Activated naive CD8-positive, alpha-beta T cell treated with anti-CD3 and anti-CD28 coated beads, Interleukin-2, amount 10 ng/mL, durations not matched to agents 7 days and 5 days (primary cell): ENCODE measurements around the gene GRID2. TPM values are rescaled to one million over a fixed set of nuclear protein-coding genes. Genes with fewer than 3 reads are reported as not detected.

ENCODE experiments used
- ATAC-seq: fragments of 150-1000 bp; cut with Tn5 transposase; one replicate; pipeline ENCODE4 v1.10.0; 2021; ENCODE audit warnings: low read depth, moderate library complexity
- POLR2A ChIA-PET: fragments of 350-600 bp; sonication (Branson Sonifier 250); formaldehyde crosslinking; loops from one replicate; lab custom pipeline; 2021; ENCODE audit warnings: antibody characterized with exemption; lab: Charles Lee
- DNase-seq: peaks from one replicate; pipeline ENCODE4 v3.0.0; 2021
- H3K27ac Mint-ChIP-seq: one replicate; pipeline ENCODE4 v1.8.0; 2022; ENCODE audit warnings: mild to moderate bottlenecking, mixed read lengths
- H3K27me3 Mint-ChIP-seq: one replicate; pipeline ENCODE4 v1.8.0; 2022; ENCODE audit warnings: mild to moderate bottlenecking, moderate library complexity, mixed read lengths
- H3K36me3 Mint-ChIP-seq: one replicate; pipeline ENCODE4 v1.8.0; 2021; ENCODE audit warnings: mild to moderate bottlenecking, mixed read lengths
- H3K4me1 Mint-ChIP-seq: one replicate; pipeline ENCODE4 v1.8.0; 2021; ENCODE audit warnings: mixed read lengths
- H3K4me3 Mint-ChIP-seq: one replicate; pipeline ENCODE4 v1.8.0; 2022; ENCODE audit warnings: mild to moderate bottlenecking, moderate library complexity, mixed read lengths
- H3K9me3 Mint-ChIP-seq: one replicate; pipeline ENCODE4 v1.8.0; 2021; ENCODE audit warnings: mixed read lengths
- total RNA-seq, 2 experiments: library from RNA; stranded (reverse); gene quantifications; one replicate each; pipeline ENCODE4 v1.2.3, GENCODE V29; 2021

GRID2 gene
- total RNA-seq, 2 experiments from 2014 or later = not detected

DNA sequence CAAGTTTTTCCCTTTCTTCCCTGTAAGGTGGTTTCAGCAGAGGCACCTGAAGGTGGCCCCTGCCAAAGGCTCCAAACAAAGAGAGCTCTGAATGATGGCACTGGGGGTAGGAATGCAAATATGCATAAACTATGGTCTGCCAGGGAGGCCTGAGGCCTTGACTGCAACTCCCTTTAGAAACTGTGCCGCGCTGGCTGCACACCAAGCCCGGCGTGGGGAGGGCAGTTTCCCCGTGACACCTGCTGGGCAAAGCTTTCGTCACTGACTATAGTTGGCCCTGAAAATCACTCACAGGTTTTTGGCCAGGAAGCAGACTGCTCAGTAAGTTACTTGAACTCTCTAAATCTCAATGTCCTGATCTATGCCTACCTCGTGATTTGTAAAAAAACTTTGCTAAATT is 1427.0 kb downstream of the GRID2 start:
- DNase-seq = no peak
- no peaks in the 10 kb centered on the region for H3K27me3 Mint-ChIP-seq
- H3K9me3 Mint-ChIP-seq = peaks cover 1% of the 10 kb centered on the region
- ATAC-seq = no peak
- H3K27ac Mint-ChIP-seq = no peak overlapping the region
- H3K36me3 Mint-ChIP-seq = no peaks in the 10 kb centered on the region
- H3K4me1 Mint-ChIP-seq = no peaks in the 10 kb centered on the region
- no peak overlapping the region for H3K4me3 Mint-ChIP-seq
- POLR2A ChIA-PET = no interaction called here

DNA sequence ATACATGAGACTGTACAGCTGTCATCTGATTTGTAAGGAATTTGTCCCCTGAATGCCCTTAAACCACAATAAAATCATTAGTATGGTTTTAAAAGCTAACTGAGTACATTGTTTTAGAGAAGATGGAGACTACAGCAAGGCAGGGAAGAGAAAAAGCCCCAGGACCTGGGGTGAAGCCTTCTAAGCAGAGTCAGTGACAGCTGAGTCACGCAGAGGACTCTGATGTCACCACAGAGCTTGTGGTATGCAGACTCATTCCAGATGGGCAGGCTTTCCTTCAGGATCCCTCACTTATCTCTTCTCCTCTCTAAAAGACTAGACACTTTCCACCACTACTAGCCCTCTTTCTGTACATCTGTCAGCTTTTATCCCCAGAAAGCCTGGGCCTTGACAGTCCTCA is 1427.7 kb downstream of the GRID2 start:
- H3K27me3 Mint-ChIP-seq = no peaks in the 10 kb centered on the region

DNA sequence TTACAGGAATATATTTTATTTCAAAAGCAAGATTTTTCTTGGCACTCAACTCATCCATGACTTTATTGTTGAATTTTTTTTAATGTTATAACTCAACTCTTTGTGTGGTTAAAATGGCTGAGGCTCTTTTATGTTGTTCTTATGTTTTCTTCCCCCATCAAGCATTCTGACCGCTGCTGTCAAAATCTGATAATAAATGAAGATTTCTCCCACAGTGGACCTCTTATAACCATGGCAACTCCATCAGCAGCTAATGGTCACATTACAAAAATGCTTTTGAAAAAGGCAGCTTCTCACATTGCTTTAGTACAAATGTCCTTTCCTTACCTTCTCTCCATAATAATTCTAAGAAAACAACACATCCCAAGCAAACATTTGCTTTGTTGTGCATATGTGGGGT is 1428.7 kb downstream of the GRID2 start:
- H3K4me3 Mint-ChIP-seq = no peak overlapping the region
- no peaks in the 10 kb centered on the region for H3K4me1 Mint-ChIP-seq
- H3K27ac Mint-ChIP-seq = no peak overlapping the region
- no peaks in the 10 kb centered on the region for H3K27me3 Mint-ChIP-seq
- ATAC-seq = no peak
- no peak for DNase-seq
- no peaks in the 10 kb centered on the region for H3K36me3 Mint-ChIP-seq
- POLR2A ChIA-PET = no interaction called here
- peaks cover 1% of the 10 kb centered on the region for H3K9me3 Mint-ChIP-seq

More for the DNA sequence above, 1427.7 kb downstream of the GRID2 start:
- H3K36me3 Mint-ChIP-seq = no peaks in the 10 kb centered on the region
- ATAC-seq (no peak), DNase-seq (no peak)
- peaks cover 1% of the 10 kb centered on the region for H3K9me3 Mint-ChIP-seq
- H3K4me1 Mint-ChIP-seq = no peaks in the 10 kb centered on the region
- H3K4me3 Mint-ChIP-seq = no peak overlapping the region
- no peak overlapping the region for H3K27ac Mint-ChIP-seq
- POLR2A ChIA-PET = no interaction called here

DNA sequence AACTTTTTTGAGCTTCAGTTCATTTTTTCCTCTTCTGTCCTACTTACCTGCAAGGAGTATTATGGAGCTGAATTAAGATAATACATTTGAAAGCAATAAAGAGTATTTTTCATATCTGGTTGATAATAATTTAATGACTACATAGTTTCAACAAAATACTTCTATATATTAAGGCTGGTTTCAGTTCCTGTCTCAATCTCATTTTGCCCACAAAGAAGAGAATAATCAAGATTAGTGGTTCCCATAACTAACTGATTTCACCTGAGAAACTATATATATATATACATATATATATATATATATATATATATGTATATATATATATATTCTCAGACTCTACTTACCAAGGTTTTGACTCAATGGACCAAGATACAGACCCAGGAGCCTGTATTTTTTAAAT is 1437.1 kb downstream of the GRID2 start:
- Mint-ChIP-seq H3K36me3 (no peaks in the 10 kb centered on the region), H3K27me3 (peaks cover 2% of the 10 kb centered on the region), H3K27ac (no peak overlapping the region), H3K4me1 (no peaks in the 10 kb centered on the region), H3K4me3 (no peak overlapping the region), H3K9me3 (no peaks in the 10 kb centered on the region)
- DNase-seq = no peak
- POLR2A ChIA-PET = no interaction called here
- no peak for ATAC-seq

- Mint-ChIP-seq H3K27ac (no peak overlapping the region), H3K4me3 (no peak overlapping the region), H3K4me1 (no peaks in the 10 kb centered on the region), H3K9me3 (no peaks in the 10 kb centered on the region), H3K27me3 (peaks cover 2% of the 10 kb centered on the region), H3K36me3 (no peaks in the 10 kb centered on the region)
- ATAC-seq = no peak
- POLR2A ChIA-PET = no interaction called here
- no peak for DNase-seq
These were observed 1439.3 kb downstream of the GRID2 start for GRCh38 chr4:93743022-93743421.

- ATAC-seq (no peak), DNase-seq (no peak)
- H3K4me3 Mint-ChIP-seq = no peak overlapping the region
- no peaks in the 10 kb centered on the region for H3K4me1 Mint-ChIP-seq
- POLR2A ChIA-PET = no interaction called here
- H3K36me3 Mint-ChIP-seq = no peaks in the 10 kb centered on the region
- H3K27ac Mint-ChIP-seq = no peak overlapping the region
- peaks cover 2% of the 10 kb centered on the region for H3K27me3 Mint-ChIP-seq
- no peaks in the 10 kb centered on the region for H3K9me3 Mint-ChIP-seq
These were observed 1439.9 kb downstream of the GRID2 start for GRCh38 chr4:93743635-93744034.

GRCh38 chr4:93744961-93745360 is 1441.2 kb downstream of the GRID2 start:
- DNase-seq (no peak), ATAC-seq (no peak)
- peaks cover 2% of the 10 kb centered on the region for H3K27me3 Mint-ChIP-seq
- no peaks in the 10 kb centered on the region for H3K4me1 Mint-ChIP-seq
- no peak overlapping the region for H3K27ac Mint-ChIP-seq
- POLR2A ChIA-PET = no interaction called here
- H3K9me3 Mint-ChIP-seq = no peaks in the 10 kb centered on the region
- no peaks in the 10 kb centered on the region for H3K36me3 Mint-ChIP-seq
- H3K4me3 Mint-ChIP-seq = no peak overlapping the region

GRCh38 chr4:93746031-93746430 is 1442.3 kb downstream of the GRID2 start:
- no peak overlapping the region for H3K27ac Mint-ChIP-seq
- peaks cover 2% of the 10 kb centered on the region for H3K27me3 Mint-ChIP-seq
- H3K9me3 Mint-ChIP-seq = no peaks in the 10 kb centered on the region
- POLR2A ChIA-PET = no interaction called here
- H3K36me3 Mint-ChIP-seq = no peaks in the 10 kb centered on the region
- H3K4me3 Mint-ChIP-seq = no peak overlapping the region
- DNase-seq (no peak), ATAC-seq (no peak)
- no peaks in the 10 kb centered on the region for H3K4me1 Mint-ChIP-seq

GRCh38 chr4:93747220-93747619 is 1443.5 kb downstream of the GRID2 start:
- POLR2A ChIA-PET = no interaction called here
- Mint-ChIP-seq H3K36me3 (no peaks in the 10 kb centered on the region), H3K9me3 (no peaks in the 10 kb centered on the region), H3K4me1 (no peaks in the 10 kb centered on the region), H3K27me3 (no peaks in the 10 kb centered on the region), H3K27ac (no peak overlapping the region), H3K4me3 (no peak overlapping the region)
- DNase-seq = no peak
- no peak for ATAC-seq

DNA sequence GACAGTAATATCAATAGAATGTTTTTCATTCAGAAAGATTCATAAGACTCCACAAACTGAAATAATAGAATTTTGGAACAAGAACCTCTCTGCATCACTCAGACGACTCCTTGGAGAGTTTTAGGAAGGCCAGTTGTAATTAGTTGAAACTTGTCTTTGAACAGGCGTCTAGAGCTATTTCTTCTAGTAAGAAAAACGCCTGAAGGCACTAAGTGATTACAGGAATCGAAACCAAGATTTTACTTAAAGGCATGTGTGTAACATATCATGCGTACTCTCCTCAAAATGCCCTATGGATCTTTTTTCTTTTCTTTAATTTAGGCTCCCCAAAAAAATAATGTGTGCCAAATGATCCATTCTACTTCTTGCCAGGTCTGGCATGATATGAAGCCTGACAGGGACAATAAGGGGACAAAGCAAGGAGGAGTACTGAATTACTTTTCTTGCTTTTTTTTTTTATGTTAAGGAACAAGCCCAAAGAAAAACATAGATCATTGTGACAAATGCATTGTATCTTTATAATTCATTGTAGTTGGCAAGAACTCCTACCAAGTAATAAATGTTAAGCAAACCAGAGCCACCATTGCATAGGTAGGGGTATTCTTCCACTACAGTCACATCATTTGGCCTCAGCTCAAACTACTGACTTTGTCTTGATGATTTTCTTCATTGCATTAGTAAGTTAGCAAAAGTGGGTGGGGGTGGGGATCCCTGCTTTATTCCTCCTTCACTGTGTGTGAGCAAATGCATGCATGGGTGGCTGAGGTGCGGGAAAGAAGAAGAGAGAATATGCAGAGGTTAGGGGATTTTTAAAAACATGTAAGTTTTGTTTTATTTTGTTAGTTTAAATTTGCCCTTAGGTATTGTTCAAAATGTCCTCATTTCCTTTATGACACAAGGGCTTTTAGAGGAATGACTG is 1444.9 kb downstream of the GRID2 start:
- DNase-seq (no peak), ATAC-seq (no peak)
- H3K4me1 Mint-ChIP-seq = no peaks in the 10 kb centered on the region
- H3K4me3 Mint-ChIP-seq = no peak overlapping the region
- no peaks in the 10 kb centered on the region for H3K9me3 Mint-ChIP-seq
- no peak overlapping the region for H3K27ac Mint-ChIP-seq
- POLR2A ChIA-PET = no interaction called here
- H3K27me3 Mint-ChIP-seq = no peaks in the 10 kb centered on the region
- H3K36me3 Mint-ChIP-seq = no peaks in the 10 kb centered on the region

DNA sequence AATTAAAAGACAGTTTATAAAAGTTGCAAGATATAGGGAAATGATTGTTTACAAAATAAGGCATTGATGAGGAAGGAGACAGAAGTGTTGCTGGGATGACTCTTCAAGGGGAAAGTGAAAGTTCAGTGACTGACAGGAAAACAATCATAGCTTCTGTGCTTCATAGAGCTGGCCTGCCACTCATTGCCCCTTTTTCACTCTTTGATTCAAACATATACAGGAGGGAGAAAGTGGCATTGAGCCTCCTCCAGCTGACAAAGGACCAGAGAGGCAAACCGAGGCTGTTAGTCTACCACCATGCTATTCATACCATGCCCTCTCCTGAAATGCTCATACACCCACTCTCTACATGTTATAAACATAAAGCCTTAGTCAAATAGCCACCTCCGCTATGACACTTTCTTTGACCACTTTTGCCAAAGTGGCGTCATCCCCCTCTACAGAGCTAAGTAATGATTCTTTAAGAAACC is 1445.6 kb downstream of the GRID2 start:
- no peaks in the 10 kb centered on the region for H3K27me3 Mint-ChIP-seq
- H3K27ac Mint-ChIP-seq = no peak overlapping the region
- H3K4me3 Mint-ChIP-seq = no peak overlapping the region
- H3K36me3 Mint-ChIP-seq = no peaks in the 10 kb centered on the region
- H3K4me1 Mint-ChIP-seq = no peaks in the 10 kb centered on the region
- H3K9me3 Mint-ChIP-seq = no peaks in the 10 kb centered on the region
- no peak for ATAC-seq
- DNase-seq = no peak
- POLR2A ChIA-PET = no interaction called here

DNA sequence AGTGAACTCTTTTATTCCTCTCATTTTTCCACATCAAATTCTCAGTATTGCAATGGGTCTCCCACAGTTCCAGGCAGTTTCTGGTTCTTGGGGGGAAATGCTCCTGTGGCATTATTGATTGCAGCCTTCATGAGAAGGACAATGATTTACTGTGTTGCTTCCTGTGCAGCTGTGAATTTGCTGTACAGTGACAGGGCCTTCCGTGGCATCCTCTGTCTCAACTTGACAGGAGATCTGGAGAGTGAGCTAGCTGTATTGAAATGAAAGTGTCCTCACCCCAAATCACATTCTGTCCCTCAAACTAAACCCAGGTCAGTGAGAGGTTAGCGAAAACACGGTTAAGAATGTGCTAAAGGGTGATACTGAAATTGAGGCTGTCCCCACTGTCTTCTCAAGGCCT is 1447.6 kb downstream of the GRID2 start:
- DNase-seq (no peak), ATAC-seq (no peak)
- POLR2A ChIA-PET = no interaction called here
- Mint-ChIP-seq H3K4me3 (no peak overlapping the region), H3K36me3 (no peaks in the 10 kb centered on the region), H3K4me1 (no peaks in the 10 kb centered on the region), H3K9me3 (no peaks in the 10 kb centered on the region), H3K27ac (no peak overlapping the region), H3K27me3 (no peaks in the 10 kb centered on the region)

- no peak overlapping the region for H3K4me3 Mint-ChIP-seq
- DNase-seq (no peak), ATAC-seq (no peak)
- no peaks in the 10 kb centered on the region for H3K4me1 Mint-ChIP-seq
- H3K36me3 Mint-ChIP-seq = no peaks in the 10 kb centered on the region
- H3K27me3 Mint-ChIP-seq = no peaks in the 10 kb centered on the region
- no peak overlapping the region for H3K27ac Mint-ChIP-seq
- no peaks in the 10 kb centered on the region for H3K9me3 Mint-ChIP-seq
- POLR2A ChIA-PET = no interaction called here
These were observed 1452.3 kb downstream of the GRID2 start for GRCh38 chr4:93756101-93756500.

DNA sequence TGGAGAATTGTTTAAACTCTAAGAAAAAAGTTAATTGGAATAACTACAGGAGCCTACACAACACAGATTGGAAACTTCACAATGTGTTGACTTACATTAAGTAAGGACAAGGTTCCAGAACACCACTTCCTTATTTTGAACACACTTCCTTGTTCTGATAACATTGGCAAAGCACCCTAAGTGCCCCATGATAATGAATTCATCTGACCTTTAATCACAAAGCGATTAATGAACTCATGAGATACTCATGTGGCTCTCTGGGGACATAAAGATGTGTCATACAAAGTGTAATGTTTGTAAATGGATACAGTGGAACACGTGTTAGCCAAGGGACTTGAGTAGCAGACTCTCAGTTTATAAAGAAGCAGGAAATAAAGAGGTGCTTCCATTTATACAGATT is 1455.7 kb downstream of the GRID2 start:
- H3K27me3 Mint-ChIP-seq = no peaks in the 10 kb centered on the region
- no peaks in the 10 kb centered on the region for H3K36me3 Mint-ChIP-seq
- POLR2A ChIA-PET = no interaction called here
- DNase-seq (no peak), ATAC-seq (no peak)
- H3K4me3 Mint-ChIP-seq = no peak overlapping the region
- no peaks in the 10 kb centered on the region for H3K9me3 Mint-ChIP-seq
- H3K4me1 Mint-ChIP-seq = no peaks in the 10 kb centered on the region
- H3K27ac Mint-ChIP-seq = no peak overlapping the region
